Measurements from ENCODE around the gene CHRNB2.

- no peak for TF ChIP-seq CTCF (IDR thresholded peaks at IDR 0.05)
- TF ChIP-seq POLR2A (IDR thresholded peaks at IDR 0.05) = no peak
Observed at GRCh38 chr1:154541231-154541630, 26.3 kb upstream of the CHRNB2 start.
